LNCaP clone FGC (cell line): ENCODE results near the gene TMPO.
"Not testable (repeated sequence)": the region's sequence is repeated elsewhere in the genome, so short reads cannot be mapped to it uniquely, and the experiment has no call there.

Source experiments
- DNase-seq: peaks from one replicate; pipeline ENCODE4 v3.0.0-alpha.2; 2011; ENCODE audit warnings: low read depth
- H3K4me3 ChIP-seq: 2 replicates; pipeline ENCODE4 v1.5.1; 2011; ENCODE audit warnings: mild to moderate bottlenecking, low read depth, low read length, control low read depth
- CTCF ChIP-seq: IDR thresholded peaks from 2 replicates; pipeline ENCODE4 v1.5.1; 2012; ENCODE audit warnings: mild to moderate bottlenecking; ENCODE audit not compliant: control insufficient read depth, insufficient read depth; ENCODE audit errors: extremely low read depth

TMPO gene

GRCh38 chr12:98538031-98538430 lies 22.6 kb downstream of the TMPO start:
- no peak for TF ChIP-seq CTCF
- DNase-seq = no peak
- no peak overlapping the region for H3K4me3 ChIP-seq

GRCh38 chr12:98543701-98544100 lies 28.3 kb downstream of the TMPO start:
- no peak for TF ChIP-seq CTCF
- H3K4me3 ChIP-seq = no peak overlapping the region
- no peak for DNase-seq

GRCh38 chr12:98544751-98545150 lies 29.4 kb downstream of the TMPO start:
- TF ChIP-seq CTCF = no peak
- no peak overlapping the region for H3K4me3 ChIP-seq
- DNase-seq = no peak

GRCh38 chr12:98549371-98550110 lies 34.2 kb downstream of the TMPO start:
- no peak for DNase-seq
- no peak overlapping the region for H3K4me3 ChIP-seq
- no peak for TF ChIP-seq CTCF

- H3K4me3 ChIP-seq = no peak overlapping the region
- no peak for TF ChIP-seq CTCF
- no peak for DNase-seq
Measured at GRCh38 chr12:98551787-98552186, 36.4 kb downstream of the TMPO start.

GRCh38 chr12:98558097-98558496 lies 42.7 kb downstream of the TMPO start:
- not testable (repeated sequence) for H3K4me3 ChIP-seq, DNase-seq

- H3K4me3 ChIP-seq = no peak overlapping the region
- no peak for TF ChIP-seq CTCF
- no peak for DNase-seq
Measured at GRCh38 chr12:98559666-98560065, 44.3 kb downstream of the TMPO start.
